Gastrocnemius medialis (tissue), 4 donors: ENCODE results near the gene DNPEP. TPM values are rescaled to one million over a fixed set of nuclear protein-coding genes. Genes with fewer than 3 reads are reported as not detected.
"Not testable (repeated sequence)": the region's sequence is repeated elsewhere in the genome, so short reads cannot be mapped to it uniquely, and the experiment has no call there.

Experiments used
- ATAC-seq, 2 donors: fragments of 150-250 bp; one replicate each; pipeline ENCODE4 v1.9.1; 2016
- DNase-seq, 2 donors: peaks; one replicate each; pipeline ENCODE4 v3.0.0-alpha.2; 2019
- H3K27ac ChIP-seq, 4 donors: fragments of 200-600 bp; sonication (generic); 1 replicate in 1 of 4; 2 replicates in 3 of 4; pipeline ENCODE4 v1.5.1; 2016 to 2018; ENCODE audit warnings: mild to moderate bottlenecking in 2 of 4, moderate library complexity in 1 of 4
- H3K27me3 ChIP-seq, 3 donors: fragments of 200-600 bp; sonication (generic) in 2 of 3; 1 replicate in 1 of 3; 2 replicates in 2 of 3; pipeline versions ENCODE4 v1.5.1 to v1.6.0; 2016 to 2019; ENCODE audit warnings: mild to moderate bottlenecking in 1 of 3, moderate library complexity in 1 of 3
- H3K36me3 ChIP-seq, 2 donors: fragments of 200-600 bp; sonication (generic) in 1 of 2; one replicate each; pipeline ENCODE4 v1.5.1; 2017 to 2018
- H3K4me1 ChIP-seq, 2 donors: fragments of 200-600 bp; sonication (generic) in 1 of 2; one replicate each; pipeline ENCODE4 v1.5.1; 2016 to 2017; ENCODE audit warnings: mild to moderate bottlenecking in 2 of 2
- H3K4me3 ChIP-seq, 4 donors: fragments of 200-600 bp; sonication (generic) in 3 of 4; 1 replicate in 1 of 4; 2 replicates in 3 of 4; pipeline ENCODE4 v1.5.1; 2016 to 2019; ENCODE audit warnings: mild to moderate bottlenecking in 2 of 4
- H3K9me3 ChIP-seq, 3 donors: fragments of 200-600 bp; sonication (generic) in 2 of 3; 1 replicate in 1 of 3; 2 replicates in 2 of 3; pipeline ENCODE4 v1.5.1; 2016 to 2019
- CTCF ChIP-seq, 5 experiments: fragments of 450-650 bp in 3 of 5; fragments of 200-600 bp in 2 of 5; sonication (generic) in 2 of 5; IDR thresholded peaks in 4 of 5; conservative IDR thresholded peaks in 1 of 5; 1 replicate in 4 of 5; 2 replicates in 1 of 5; pipeline ENCODE4 v1.5.1; 2016 to 2019; ENCODE audit warnings: antibody characterized with exemption in 5 of 5, mild to moderate bottlenecking in 3 of 5, moderate library complexity in 3 of 5
- POLR2A ChIP-seq, 2 donors: fragments of 450-650 bp; IDR thresholded peaks; one replicate each; pipeline ENCODE4 v1.6.1; 2017; ENCODE audit warnings: antibody characterized with exemption in 2 of 2, mild to moderate bottlenecking in 2 of 2, moderate library complexity in 2 of 2
- in situ Hi-C, 4 donors: fragments of 200-750 bp; cut with MboI; loops; one replicate each; pipeline versions ENCODE4 v1.15.0 to v1.8.0; 2017; ENCODE audit warnings: low sequenced_read_pairs in 4 of 4
- intact Hi-C: fragments of 100-400 bp; cut with DNase I; formaldehyde crosslinking; loops from one replicate; pipeline ENCODE4 v1.15.1; 2023; ENCODE audit warnings: low total_unique reads
- total RNA-seq, 4 donors: library from RNA; depleted of rRNA; stranded (reverse); fragments of >200 nt; gene quantifications; one replicate each; pipeline versions ENCODE4 v1.1.0 to v1.2.3, GENCODE V29; 2016

DNPEP gene
- total RNA-seq, 4 donors from 2014 or later, result 56.0 to 147 (median 65.3) TPM

- Histone ChIP-seq H3K27me3 (no peaks in the 10 kb centered on the region), H3K36me3 (no peaks in the 10 kb centered on the region), H3K4me3 (no peak overlapping the region), H3K4me1 (peaks cover 15 to 39% of the 10 kb centered on the region in 2 donors), H3K27ac (peak overlapping the region in 1 of 4 donors; percentile 63), H3K9me3 (no peaks in the 10 kb centered on the region)
- intact Hi-C loops, result no loop called here
- DNase-seq (no peak), ATAC-seq (no peak)
- in situ Hi-C loops, result no loop called here
- TF ChIP-seq CTCF (IDR thresholded peaks at IDR 0.05 in 4 of 5, conservative IDR thresholded peaks at IDR 0.05 in 1 of 5) (no peak), POLR2A (IDR thresholded peaks at IDR 0.05) (no peak)
These were observed 22.7 kb upstream of the DNPEP start for GRCh38 chr2:219410390-219410789.

GRCh38 chr2:219409619-219410018 lies 21.9 kb upstream of the DNPEP start:
- no peak overlapping the region for H3K4me3 ChIP-seq
- ATAC-seq (no peak), DNase-seq (no peak)
- no peaks in the 10 kb centered on the region for H3K27me3 ChIP-seq
- intact Hi-C loops (no loop called here), in situ Hi-C loops (loop anchor here in 2 of 4 donors (10.0 kb wide), 1 partner anchor 45 kb away; no protein-coding TSS in a partner anchor)
- peak overlapping the region in 3 of 4 donors; percentile 2 to 63 (median 4) for H3K27ac ChIP-seq
- TF ChIP-seq CTCF (IDR thresholded peaks at IDR 0.05 in 4 of 5, conservative IDR thresholded peaks at IDR 0.05 in 1 of 5) (no peak), POLR2A (IDR thresholded peaks at IDR 0.05) (no peak)
- H3K4me1 ChIP-seq, result peaks cover 12 to 35% of the 10 kb centered on the region in 2 donors
- H3K9me3 ChIP-seq, result no peaks in the 10 kb centered on the region
- no peaks in the 10 kb centered on the region for H3K36me3 ChIP-seq

- H3K36me3 ChIP-seq, result no peaks in the 10 kb centered on the region
- TF ChIP-seq CTCF (IDR thresholded peaks at IDR 0.05 in 4 of 5, conservative IDR thresholded peaks at IDR 0.05 in 1 of 5) (no peak), POLR2A (IDR thresholded peaks at IDR 0.05) (no peak)
- no peak for DNase-seq
- intact Hi-C loops (no loop called here), in situ Hi-C loops (loop anchor here in 2 of 4 donors (10.0 kb wide), 1 partner anchor 46 kb away; no protein-coding TSS in a partner anchor)
- H3K27me3 ChIP-seq, result no peaks in the 10 kb centered on the region
- no peak for ATAC-seq
- no peaks in the 10 kb centered on the region for H3K9me3 ChIP-seq
- H3K27ac ChIP-seq, result peak overlapping the region in 1 of 4 donors; percentile 99
- H3K4me1 ChIP-seq, result peaks cover 20 to 41% of the 10 kb centered on the region in 2 donors
- no peak overlapping the region for H3K4me3 ChIP-seq
These were observed 20.9 kb upstream of the DNPEP start for GRCh38 chr2:219408631-219409030.

- H3K27me3 ChIP-seq, result no peaks in the 10 kb centered on the region
- peaks cover 24 to 45% of the 10 kb centered on the region in 2 donors for H3K4me1 ChIP-seq
- ATAC-seq, result no peak
- H3K9me3 ChIP-seq, result no peaks in the 10 kb centered on the region
- intact Hi-C loops, result no loop called here
- no peaks in the 10 kb centered on the region for H3K36me3 ChIP-seq
- in situ Hi-C loops, result loop anchor here in 2 of 4 donors (10.0 kb wide), 1 partner anchor 47 kb away; no protein-coding TSS in a partner anchor
- H3K27ac ChIP-seq, result peak overlapping the region in 2 of 4 donors; percentile 37 to 99
- H3K4me3 ChIP-seq, result no peak overlapping the region
- TF ChIP-seq CTCF (IDR thresholded peaks at IDR 0.05 in 4 of 5, conservative IDR thresholded peaks at IDR 0.05 in 1 of 5) (no peak), POLR2A (IDR thresholded peaks at IDR 0.05) (no peak)
- no peak for DNase-seq
These were observed 20.5 kb upstream of the DNPEP start for GRCh38 chr2:219408204-219408603.

- intact Hi-C loops, ATAC-seq, H3K27me3 ChIP-seq, H3K36me3 ChIP-seq, H3K9me3 ChIP-seq, H3K4me3 ChIP-seq, DNase-seq: not testable (repeated sequence)
- Histone ChIP-seq H3K27ac (peak overlapping the region; percentile 92 to 99 (median 98)), H3K4me1 (peaks cover 25 to 54% of the 10 kb centered on the region in 2 donors)
- in situ Hi-C loops, result loop anchor here in 2 of 4 donors (10.0 kb wide), 1 partner anchor 47 kb away; no protein-coding TSS in a partner anchor
These were observed 19.6 kb upstream of the DNPEP start for GRCh38 chr2:219407343-219407742.
